Gastrocnemius medialis (tissue), 4 donors: ENCODE data around the gene ACAP1. TPM values are rescaled to one million over a fixed set of nuclear protein-coding genes. Genes with fewer than 3 reads are reported as not detected.

Experiments used
- ATAC-seq, 2 donors: fragments of 150-250 bp; one replicate each; pipeline ENCODE4 v1.9.1; 2016
- DNase-seq, 2 donors: peaks; one replicate each; pipeline ENCODE4 v3.0.0-alpha.2; 2019
- H3K27ac ChIP-seq, 4 donors: fragments of 200-600 bp; sonication (generic); 1 replicate in 1 of 4; 2 replicates in 3 of 4; pipeline ENCODE4 v1.5.1; 2016 to 2018; ENCODE audit warnings: mild to moderate bottlenecking in 2 of 4, moderate library complexity in 1 of 4
- H3K27me3 ChIP-seq, 3 donors: fragments of 200-600 bp; sonication (generic) in 2 of 3; 1 replicate in 1 of 3; 2 replicates in 2 of 3; pipeline versions ENCODE4 v1.5.1 to v1.6.0; 2016 to 2019; ENCODE audit warnings: mild to moderate bottlenecking in 1 of 3, moderate library complexity in 1 of 3
- H3K36me3 ChIP-seq, 2 donors: fragments of 200-600 bp; sonication (generic) in 1 of 2; one replicate each; pipeline ENCODE4 v1.5.1; 2017 to 2018
- H3K4me1 ChIP-seq, 2 donors: fragments of 200-600 bp; sonication (generic) in 1 of 2; one replicate each; pipeline ENCODE4 v1.5.1; 2016 to 2017; ENCODE audit warnings: mild to moderate bottlenecking in 2 of 2
- H3K4me3 ChIP-seq, 4 donors: fragments of 200-600 bp; sonication (generic) in 3 of 4; 1 replicate in 1 of 4; 2 replicates in 3 of 4; pipeline ENCODE4 v1.5.1; 2016 to 2019; ENCODE audit warnings: mild to moderate bottlenecking in 2 of 4
- H3K9me3 ChIP-seq, 3 donors: fragments of 200-600 bp; sonication (generic) in 2 of 3; 1 replicate in 1 of 3; 2 replicates in 2 of 3; pipeline ENCODE4 v1.5.1; 2016 to 2019
- CTCF ChIP-seq, 5 experiments: fragments of 450-650 bp in 3 of 5; fragments of 200-600 bp in 2 of 5; sonication (generic) in 2 of 5; IDR thresholded peaks in 4 of 5; conservative IDR thresholded peaks in 1 of 5; 1 replicate in 4 of 5; 2 replicates in 1 of 5; pipeline ENCODE4 v1.5.1; 2016 to 2019; ENCODE audit warnings: antibody characterized with exemption in 5 of 5, mild to moderate bottlenecking in 3 of 5, moderate library complexity in 3 of 5
- POLR2A ChIP-seq, 2 donors: fragments of 450-650 bp; IDR thresholded peaks; one replicate each; pipeline ENCODE4 v1.6.1; 2017; ENCODE audit warnings: antibody characterized with exemption in 2 of 2, mild to moderate bottlenecking in 2 of 2, moderate library complexity in 2 of 2
- in situ Hi-C, 4 donors: fragments of 200-750 bp; cut with MboI; loops; one replicate each; pipeline versions ENCODE4 v1.15.0 to v1.8.0; 2017; ENCODE audit warnings: low sequenced_read_pairs in 4 of 4
- intact Hi-C: fragments of 100-400 bp; cut with DNase I; formaldehyde crosslinking; loops from one replicate; pipeline ENCODE4 v1.15.1; 2023; ENCODE audit warnings: low total_unique reads
- total RNA-seq, 4 donors: library from RNA; depleted of rRNA; stranded (reverse); fragments of >200 nt; gene quantifications; one replicate each; pipeline versions ENCODE4 v1.1.0 to v1.2.3, GENCODE V29; 2016

The ACAP1 gene
- total RNA-seq, 4 donors from 2014 or later = 0.22 to 16.3 (median 1.7) TPM

- no peak for DNase-seq
- in situ Hi-C loops = no loop called here
- no peaks in the 10 kb centered on the region for H3K27me3 ChIP-seq
- intact Hi-C loops = no loop called here
- H3K4me3 ChIP-seq = no peak overlapping the region
- no peak for TF ChIP-seq POLR2A (IDR thresholded peaks at IDR 0.05)
- ATAC-seq = no peak
- H3K4me1 ChIP-seq = peaks cover 9 to 10% of the 10 kb centered on the region in 2 donors
- peaks cover 0 to 22% of the 10 kb centered on the region in 2 donors for H3K36me3 ChIP-seq
- H3K9me3 ChIP-seq = no peaks in the 10 kb centered on the region
- no peak overlapping the region for H3K27ac ChIP-seq
These were observed 53.9 kb downstream of the ACAP1 start for GRCh38 chr17:7389924-7390910.

- Histone ChIP-seq H3K4me1 (peaks cover 9 to 10% of the 10 kb centered on the region in 2 donors), H3K9me3 (no peaks in the 10 kb centered on the region), H3K4me3 (no peak overlapping the region), H3K36me3 (peaks cover 0 to 22% of the 10 kb centered on the region in 2 donors), H3K27ac (peak overlapping the region in 1 of 4 donors; percentile 11), H3K27me3 (no peaks in the 10 kb centered on the region)
- in situ Hi-C loops (no loop called here), intact Hi-C loops (no loop called here)
- TF ChIP-seq POLR2A (IDR thresholded peaks at IDR 0.05) (no peak), CTCF (IDR thresholded peaks at IDR 0.05 in 4 of 5, conservative IDR thresholded peaks at IDR 0.05 in 1 of 5) (no peak)
- ATAC-seq (no peak), DNase-seq (no peak)
These were observed 55.0 kb downstream of the ACAP1 start for GRCh38 chr17:7391307-7391706.

GRCh38 chr17:7392696-7393612, 56.6 kb downstream of the ACAP1 start:
- H3K27ac ChIP-seq = peak overlapping the region in 3 of 4 donors; percentile 87 to 97 (median 94)
- TF ChIP-seq CTCF (IDR thresholded peaks at IDR 0.05 in 4 of 5, conservative IDR thresholded peaks at IDR 0.05 in 1 of 5) = no peak
- no peak for TF ChIP-seq POLR2A (IDR thresholded peaks at IDR 0.05)
- intact Hi-C loops = no loop called here
- in situ Hi-C loops = no loop called here
- no peaks in the 10 kb centered on the region for H3K27me3 ChIP-seq
- ATAC-seq (no peak), DNase-seq (peak in 1 of 2 donors; percentile 9)
- H3K4me1 ChIP-seq = peaks cover 9 to 10% of the 10 kb centered on the region in 2 donors
- peak overlapping the region in 3 of 4 donors; percentile 73 to 97 (median 93) for H3K4me3 ChIP-seq
- peaks cover 0 to 22% of the 10 kb centered on the region in 2 donors for H3K36me3 ChIP-seq
- no peaks in the 10 kb centered on the region for H3K9me3 ChIP-seq

- peaks cover 0 to 22% of the 10 kb centered on the region in 2 donors for H3K36me3 ChIP-seq
These were observed 57.5 kb downstream of the ACAP1 start for GRCh38 chr17:7393613-7394451.

More at GRCh38 chr17:7393613-7394451, 57.5 kb downstream of the ACAP1 start:
- H3K4me3 ChIP-seq = peak overlapping the region; percentile 73 to 97 (median 88)
- intact Hi-C loops = loop anchor here (1.0 kb wide), 4 partner anchors 9 to 90 kb away; partner anchors contain the start of genes POLR2A and TMEM102
- in situ Hi-C loops = no loop called here
- TF ChIP-seq CTCF (IDR thresholded peaks at IDR 0.05 in 4 of 5, conservative IDR thresholded peaks at IDR 0.05 in 1 of 5) (no peak), POLR2A (IDR thresholded peaks at IDR 0.05) (no peak)
- no peaks in the 10 kb centered on the region for H3K9me3 ChIP-seq
- no peaks in the 10 kb centered on the region for H3K27me3 ChIP-seq
- DNase-seq (peak in 1 of 2 donors; percentile 15), ATAC-seq (peak; percentile 16 to 24)
- H3K27ac ChIP-seq = peak overlapping the region; percentile 83 to 97 (median 90)
- H3K4me1 ChIP-seq = peaks cover 9 to 10% of the 10 kb centered on the region in 2 donors
